GM20431 (cell line): Measurements from ENCODE around the gene FIZ1.
"Not testable (repeated sequence)": the region's sequence is repeated elsewhere in the genome, so short reads cannot be mapped to it uniquely, and the experiment has no call there.

Source experiments
- in situ Hi-C: fragments of 300-500 bp; cut with MseI, MboI; formaldehyde crosslinking; loops from one replicate; pipeline ENCODE4 v1.15.0; 2020; ENCODE audit warnings: low sequenced_read_pairs; ENCODE audit not compliant: unreplicated experiment

Gene FIZ1

GRCh38 chr19:55599842-55600661 lies 735 bp upstream of the FIZ1 start, which contains the start of gene ZNF524:
Gene ZNF524 (plus strand): TSS chr19:55600288. CDS start chr19:55602113, 1,825 bp downstream.
- in situ Hi-C loops, result no loop called here

GRCh38 chr19:55598719-55599467 lies 424 bp downstream of the FIZ1 start:
- in situ Hi-C loops, result no loop called here

GRCh38 chr19:55598034-55598433 lies 1.3 kb downstream of the FIZ1 start:
- in situ Hi-C loops, result no loop called here

GRCh38 chr19:55597501-55597921 lies 1.8 kb downstream of the FIZ1 start:
- in situ Hi-C loops, result no loop called here

GRCh38 chr19:55596304-55596703 lies 3.0 kb downstream of the FIZ1 start:
- in situ Hi-C loops, result no loop called here

- in situ Hi-C loops, result no loop called here
Measured at GRCh38 chr19:55594996-55595545, 4.2 kb downstream of the FIZ1 start.

GRCh38 chr19:55593096-55593772 lies 6.1 kb downstream of the FIZ1 start:
- in situ Hi-C loops, result no loop called here

- in situ Hi-C loops, result no loop called here
Measured at GRCh38 chr19:55592391-55593090, 6.8 kb downstream of the FIZ1 start.

GRCh38 chr19:55591555-55591954 lies 7.8 kb downstream of the FIZ1 start:
- in situ Hi-C loops, result no loop called here

- in situ Hi-C loops, result no loop called here
Measured at GRCh38 chr19:55590617-55591016, 8.7 kb downstream of the FIZ1 start.

GRCh38 chr19:55590109-55590508 lies 9.2 kb downstream of the FIZ1 start:
- in situ Hi-C loops, result no loop called here

- in situ Hi-C loops, result no loop called here
Measured at GRCh38 chr19:55588738-55589137, 10.6 kb downstream of the FIZ1 start.

GRCh38 chr19:55586976-55587668 lies 12.2 kb downstream of the FIZ1 start:
- in situ Hi-C loops, result no loop called here

- in situ Hi-C loops, result no loop called here
Measured at GRCh38 chr19:55585658-55586339, 13.5 kb downstream of the FIZ1 start.

GRCh38 chr19:55584871-55585270 lies 14.4 kb downstream of the FIZ1 start:
- in situ Hi-C loops, result no loop called here

GRCh38 chr19:55583897-55584296 lies 15.4 kb downstream of the FIZ1 start:
- in situ Hi-C loops, result not testable (repeated sequence)

- in situ Hi-C loops, result not testable (repeated sequence)
Measured at GRCh38 chr19:55582284-55582683, 17.0 kb downstream of the FIZ1 start.

- in situ Hi-C loops, result no loop called here
Measured at GRCh38 chr19:55581823-55582223, 17.5 kb downstream of the FIZ1 start.
